Activated naive CD4-positive, alpha-beta T cell treated with anti-CD3 and anti-CD28 coated beads, Interleukin-2, amount 50 U/mL, for 24 hours (primary cell): ENCODE data around the gene MORN1.
"Not testable (repeated sequence)": the region's sequence is repeated elsewhere in the genome, so short reads cannot be mapped to it uniquely, and the experiment has no call there.

ENCODE experiments used
- H3K27ac Mint-ChIP-seq: one replicate; pipeline ENCODE4 v1.8.0; 2021; ENCODE audit warnings: mild to moderate bottlenecking, mixed read lengths
- H3K27me3 Mint-ChIP-seq: one replicate; pipeline ENCODE4 v1.8.0; 2021; ENCODE audit warnings: mixed read lengths
- H3K36me3 Mint-ChIP-seq: one replicate; pipeline ENCODE4 v1.8.0; 2021; ENCODE audit warnings: mixed read lengths
- H3K4me1 Mint-ChIP-seq: one replicate; pipeline ENCODE4 v1.8.0; 2021; ENCODE audit warnings: mixed read lengths
- H3K4me3 Mint-ChIP-seq: one replicate; pipeline ENCODE4 v1.8.0; 2021; ENCODE audit warnings: mild to moderate bottlenecking, mixed read lengths
- H3K9me3 Mint-ChIP-seq: one replicate; pipeline ENCODE4 v1.8.0; 2021; ENCODE audit warnings: mixed read lengths

Gene MORN1

DNA sequence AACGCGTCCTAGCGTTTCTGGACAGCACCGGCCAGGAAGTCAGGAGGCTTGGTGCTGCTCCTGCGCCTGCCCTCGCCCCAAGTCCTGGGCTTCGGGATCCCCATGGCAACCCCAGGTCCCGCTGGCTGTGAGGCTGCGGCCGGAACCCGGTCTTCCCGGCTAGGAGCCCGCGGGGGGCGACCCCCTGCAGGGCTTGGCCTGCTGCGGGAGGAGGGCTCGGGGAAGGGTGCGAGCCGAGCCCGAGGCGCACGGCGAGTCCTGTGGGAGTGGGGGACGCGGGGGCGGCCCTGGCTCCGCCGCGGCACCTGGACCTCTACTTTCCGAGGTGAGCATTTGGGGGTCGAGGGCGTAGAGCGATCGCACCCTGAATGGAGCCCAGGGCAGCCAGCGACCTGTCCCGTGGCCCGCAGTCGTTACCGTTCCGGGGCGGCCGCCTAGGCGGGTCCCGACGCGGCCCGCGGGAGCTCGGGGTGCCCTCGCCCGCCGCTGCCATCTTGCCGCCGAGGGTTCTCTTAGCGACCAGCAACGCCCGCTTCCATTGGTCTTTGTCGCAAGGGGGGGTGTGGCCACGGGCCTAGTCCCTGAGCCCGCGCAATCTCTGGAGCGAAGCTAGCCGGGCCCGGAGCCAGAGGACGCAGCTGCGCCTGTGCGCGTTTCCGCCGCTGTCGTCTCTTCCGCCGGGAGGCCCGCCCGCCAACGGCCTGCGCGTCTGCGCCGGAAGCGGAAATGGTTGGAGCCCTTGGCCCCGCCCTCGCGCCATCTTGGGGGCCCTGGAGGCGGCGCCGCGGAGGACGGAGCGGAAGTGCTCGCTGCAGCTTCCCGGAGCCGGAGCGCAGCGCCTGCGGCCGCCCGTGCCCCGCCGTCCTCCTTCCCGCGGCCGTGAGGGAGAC lies at the start of gene MORN1, which contains the start of gene RER1:
TSS of gene MORN1 (minus strand) at position 514 of the 890 bp plus-strand sequence. CDS start at position 493, 21 bp downstream.
TSS of gene RER1 (plus strand) at position 801 of the 890 bp plus-strand sequence. CDS start 3,950 bp downstream, outside the sequence.
- Mint-ChIP-seq H3K4me1 (peaks cover 36% of the 10 kb centered on the region), H3K4me3 (peak within 1 kb of the TSS; percentile 92), H3K9me3 (no peaks in the 10 kb centered on the region), H3K27ac (peak within 1 kb of the TSS; percentile 92), H3K36me3 (peaks cover 1% of the 10 kb centered on the region), H3K27me3 (no peaks in the 10 kb centered on the region)

- not testable (repeated sequence) for H3K27ac Mint-ChIP-seq, H3K27me3 Mint-ChIP-seq, H3K4me1 Mint-ChIP-seq, H3K9me3 Mint-ChIP-seq, H3K36me3 Mint-ChIP-seq, H3K4me3 Mint-ChIP-seq
These were observed 49.0 kb upstream of the MORN1 start for GRCh38 chr1:2440346-2440745.

DNA sequence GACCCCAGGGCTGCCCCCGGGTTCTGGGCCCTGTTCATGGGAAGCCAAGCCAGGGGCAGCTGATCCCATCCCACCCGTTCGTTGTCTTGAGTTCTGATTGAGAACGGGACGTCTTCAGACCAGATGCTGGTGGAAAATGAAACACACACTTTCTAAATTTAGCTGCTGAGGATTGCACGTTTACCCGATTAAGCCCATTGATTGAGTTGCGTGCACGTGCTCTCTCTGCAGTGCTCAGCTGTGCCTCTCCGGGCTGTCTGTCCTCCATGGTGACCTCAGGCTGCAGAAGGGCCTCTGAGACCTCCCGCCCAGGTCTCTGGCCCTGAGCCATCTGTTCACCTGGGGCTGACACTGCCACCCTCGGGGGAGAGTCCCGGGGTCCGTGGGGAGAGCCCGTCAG lies 48.0 kb upstream of the MORN1 start:
- Mint-ChIP-seq H3K27me3 (no peaks in the 10 kb centered on the region), H3K4me3 (no peak overlapping the region), H3K9me3 (no peaks in the 10 kb centered on the region), H3K27ac (no peak overlapping the region), H3K4me1 (no peaks in the 10 kb centered on the region), H3K36me3 (no peaks in the 10 kb centered on the region)

DNA sequence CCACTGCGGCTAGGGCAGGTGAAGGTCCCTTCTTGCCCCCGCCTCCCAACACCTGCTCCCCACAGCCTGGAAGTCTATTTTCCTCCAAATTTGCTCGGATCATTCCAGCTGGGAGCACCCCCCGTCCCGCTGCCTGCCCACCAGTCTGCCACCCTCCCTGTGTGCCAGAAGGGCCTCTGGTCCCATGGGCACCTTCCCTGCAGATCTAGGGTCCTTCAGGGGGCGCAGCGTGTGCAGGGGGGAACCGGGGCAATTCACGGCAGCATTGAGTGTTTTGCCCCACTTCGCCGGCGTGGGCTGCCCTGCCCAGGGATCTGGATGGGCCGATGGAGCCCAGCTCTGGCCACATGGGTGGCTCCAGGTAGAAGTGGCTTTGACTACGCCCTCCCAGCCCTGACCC lies 47.3 kb upstream of the MORN1 start:
- H3K27ac Mint-ChIP-seq: no peak overlapping the region
- no peaks in the 10 kb centered on the region for H3K9me3 Mint-ChIP-seq
- no peaks in the 10 kb centered on the region for H3K4me1 Mint-ChIP-seq
- H3K36me3 Mint-ChIP-seq: no peaks in the 10 kb centered on the region
- H3K27me3 Mint-ChIP-seq: no peaks in the 10 kb centered on the region
- H3K4me3 Mint-ChIP-seq: no peak overlapping the region

DNA sequence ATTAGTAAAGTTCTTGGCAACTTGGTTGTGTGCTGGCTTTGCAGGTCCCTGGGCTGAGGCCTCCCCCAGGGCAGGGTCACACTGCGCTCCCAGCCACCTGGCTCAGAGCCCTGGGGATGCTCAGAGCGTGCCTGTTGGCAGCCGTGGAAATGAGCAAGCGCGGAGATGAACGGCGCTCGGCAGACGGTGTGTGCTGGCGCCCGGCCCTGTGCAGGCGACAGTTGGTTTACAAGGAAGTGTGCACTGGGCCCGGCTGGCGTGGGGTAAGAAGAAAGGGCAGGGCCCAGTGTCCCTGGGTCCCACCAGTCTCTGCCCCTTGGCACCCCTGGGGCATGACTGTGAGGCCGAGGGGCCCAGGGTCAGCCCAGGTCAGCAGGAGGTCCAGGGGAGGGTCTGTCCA lies 46.7 kb upstream of the MORN1 start:
- Mint-ChIP-seq H3K36me3 (no peaks in the 10 kb centered on the region), H3K27me3 (no peaks in the 10 kb centered on the region), H3K9me3 (no peaks in the 10 kb centered on the region), H3K27ac (no peak overlapping the region), H3K4me1 (no peaks in the 10 kb centered on the region), H3K4me3 (no peak overlapping the region)

GRCh38 chr1:2437617-2438016 lies 46.3 kb upstream of the MORN1 start:
- Mint-ChIP-seq H3K36me3 (no peaks in the 10 kb centered on the region), H3K27ac (no peak overlapping the region), H3K9me3 (no peaks in the 10 kb centered on the region), H3K4me3 (no peak overlapping the region), H3K27me3 (no peaks in the 10 kb centered on the region), H3K4me1 (no peaks in the 10 kb centered on the region)

DNA sequence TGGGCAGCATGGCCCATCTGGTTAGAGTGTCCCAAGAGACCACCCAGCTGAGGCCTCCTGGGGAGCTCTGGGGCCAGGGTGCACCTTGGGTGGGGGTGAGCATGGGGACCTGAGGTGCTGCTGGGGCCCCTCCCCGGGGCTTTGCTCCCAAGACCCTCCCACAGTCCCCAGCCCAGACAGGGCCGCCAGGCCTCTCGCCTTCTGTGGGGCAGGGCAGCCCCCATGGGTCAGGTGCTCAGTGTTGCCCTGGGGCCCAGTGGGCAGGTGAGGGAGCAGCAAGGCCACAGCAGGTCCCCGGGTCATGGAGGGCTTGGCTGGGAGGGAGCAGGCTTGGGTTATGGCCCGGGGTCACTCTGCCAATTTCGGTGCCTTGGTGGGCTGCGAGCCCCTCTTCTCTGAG lies 45.5 kb upstream of the MORN1 start:
- Mint-ChIP-seq H3K4me3 (no peak overlapping the region), H3K4me1 (no peaks in the 10 kb centered on the region), H3K27ac (no peak overlapping the region), H3K9me3 (no peaks in the 10 kb centered on the region), H3K36me3 (no peaks in the 10 kb centered on the region), H3K27me3 (no peaks in the 10 kb centered on the region)

GRCh38 chr1:2435746-2436355 lies 44.5 kb upstream of the MORN1 start:
- Mint-ChIP-seq H3K27ac (no peak overlapping the region), H3K36me3 (no peaks in the 10 kb centered on the region), H3K4me3 (no peak overlapping the region), H3K27me3 (no peaks in the 10 kb centered on the region), H3K4me1 (no peaks in the 10 kb centered on the region), H3K9me3 (no peaks in the 10 kb centered on the region)

DNA sequence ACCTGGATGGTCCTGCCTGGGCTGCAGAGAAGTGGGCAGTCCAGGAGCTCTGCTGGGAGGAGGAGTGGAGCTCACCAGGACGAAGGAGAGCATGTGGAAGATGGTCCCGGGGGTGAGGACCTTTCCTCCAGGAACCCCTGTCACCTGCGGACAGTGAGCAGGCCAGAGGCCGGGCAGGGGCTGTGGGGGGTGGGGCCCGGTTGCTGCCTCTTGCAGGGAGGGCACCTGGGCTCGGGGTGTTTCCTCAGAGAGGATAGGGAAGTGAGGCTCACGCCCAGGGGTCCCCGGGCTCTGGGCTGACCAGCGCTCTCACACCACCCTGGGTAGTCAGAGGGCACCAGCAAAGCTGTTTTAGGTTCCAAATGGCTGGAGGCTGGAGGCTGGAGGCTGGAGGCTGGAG lies 43.7 kb upstream of the MORN1 start:
- no peak overlapping the region for H3K27ac Mint-ChIP-seq
- H3K36me3 Mint-ChIP-seq: no peaks in the 10 kb centered on the region
- H3K4me1 Mint-ChIP-seq: no peaks in the 10 kb centered on the region
- H3K4me3 Mint-ChIP-seq: no peak overlapping the region
- H3K9me3 Mint-ChIP-seq: no peaks in the 10 kb centered on the region
- no peaks in the 10 kb centered on the region for H3K27me3 Mint-ChIP-seq

- Mint-ChIP-seq H3K4me3 (no peak overlapping the region), H3K9me3 (no peaks in the 10 kb centered on the region), H3K4me1 (no peaks in the 10 kb centered on the region), H3K36me3 (no peaks in the 10 kb centered on the region), H3K27ac (no peak overlapping the region), H3K27me3 (no peaks in the 10 kb centered on the region)
These were observed 42.7 kb upstream of the MORN1 start for GRCh38 chr1:2433936-2434655.

DNA sequence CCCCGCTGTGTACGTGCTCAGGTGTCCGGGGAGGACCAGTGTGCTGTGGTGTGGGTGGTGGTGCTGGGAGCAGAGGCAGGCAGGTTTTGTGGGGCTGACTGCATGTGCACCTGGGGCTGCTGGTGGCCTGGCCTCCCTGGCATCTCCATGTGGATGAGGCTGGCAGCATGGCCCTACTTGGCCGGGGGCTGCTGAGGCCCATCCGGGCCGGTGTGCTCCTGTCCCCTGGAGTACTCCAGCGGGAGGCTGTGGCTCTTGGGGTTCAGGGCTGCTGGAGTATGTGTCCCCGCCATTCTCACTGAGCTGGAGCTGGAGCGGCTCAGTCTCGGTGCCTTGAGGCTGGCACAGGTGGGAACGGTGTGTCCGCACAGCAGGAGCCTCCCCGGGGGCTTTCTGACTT lies 41.8 kb upstream of the MORN1 start:
- Mint-ChIP-seq H3K4me3 (no peak overlapping the region), H3K27me3 (no peaks in the 10 kb centered on the region), H3K9me3 (no peaks in the 10 kb centered on the region), H3K4me1 (no peaks in the 10 kb centered on the region), H3K36me3 (no peaks in the 10 kb centered on the region), H3K27ac (no peak overlapping the region)

DNA sequence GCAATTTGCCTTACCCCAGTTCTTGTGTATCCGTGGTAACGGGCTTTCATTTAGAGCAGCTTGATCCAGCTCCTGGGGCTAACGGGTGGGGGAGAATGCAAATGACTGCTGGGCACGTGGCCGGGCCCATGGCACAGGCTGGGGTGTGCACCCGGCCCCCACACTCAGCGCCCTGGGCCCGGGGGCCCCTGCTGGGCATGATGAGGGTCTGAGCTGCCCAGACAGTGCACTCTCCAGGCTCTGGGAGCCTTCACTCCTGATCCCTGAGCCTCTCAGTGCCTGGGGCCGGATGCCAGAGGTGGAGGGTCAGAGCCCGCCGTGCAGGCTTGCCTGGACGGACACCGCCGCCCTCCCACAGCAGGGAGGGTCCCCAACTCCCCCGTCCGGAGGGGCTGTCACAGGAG lies 41.1 kb upstream of the MORN1 start:
- H3K36me3 Mint-ChIP-seq: no peaks in the 10 kb centered on the region
- H3K4me3 Mint-ChIP-seq: no peak overlapping the region
- H3K4me1 Mint-ChIP-seq: no peaks in the 10 kb centered on the region
- no peaks in the 10 kb centered on the region for H3K27me3 Mint-ChIP-seq
- no peak overlapping the region for H3K27ac Mint-ChIP-seq
- no peaks in the 10 kb centered on the region for H3K9me3 Mint-ChIP-seq

GRCh38 chr1:2431518-2431917 lies 40.2 kb upstream of the MORN1 start:
- no peaks in the 10 kb centered on the region for H3K27me3 Mint-ChIP-seq
- no peak overlapping the region for H3K4me3 Mint-ChIP-seq
- no peaks in the 10 kb centered on the region for H3K36me3 Mint-ChIP-seq
- H3K9me3 Mint-ChIP-seq: no peaks in the 10 kb centered on the region
- no peaks in the 10 kb centered on the region for H3K4me1 Mint-ChIP-seq
- no peak overlapping the region for H3K27ac Mint-ChIP-seq

DNA sequence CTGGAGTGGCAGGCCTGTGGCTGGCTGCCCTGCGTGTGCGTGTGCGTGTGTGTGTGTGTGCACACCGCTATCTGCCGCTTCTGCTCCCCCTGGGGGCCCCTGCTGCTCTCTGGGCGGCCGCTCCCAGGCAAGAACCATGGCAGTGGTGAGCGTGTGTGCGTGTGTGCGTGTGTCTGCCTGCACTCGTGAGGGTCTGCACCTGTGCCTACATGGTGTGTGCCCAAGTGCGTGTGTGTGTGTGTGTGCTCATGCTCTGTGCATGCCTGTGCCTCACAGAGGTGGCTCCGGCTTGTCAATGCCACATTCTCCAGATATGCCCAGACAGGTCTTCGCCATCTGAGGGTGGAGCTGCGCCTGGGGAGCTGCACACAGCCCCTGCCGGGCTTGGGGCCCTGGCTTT lies 39.7 kb upstream of the MORN1 start:
- H3K36me3 Mint-ChIP-seq: no peaks in the 10 kb centered on the region
- H3K27me3 Mint-ChIP-seq: no peaks in the 10 kb centered on the region
- H3K4me1 Mint-ChIP-seq: no peaks in the 10 kb centered on the region
- H3K4me3 Mint-ChIP-seq: no peak overlapping the region
- H3K27ac Mint-ChIP-seq: no peak overlapping the region
- H3K9me3 Mint-ChIP-seq: no peaks in the 10 kb centered on the region

DNA sequence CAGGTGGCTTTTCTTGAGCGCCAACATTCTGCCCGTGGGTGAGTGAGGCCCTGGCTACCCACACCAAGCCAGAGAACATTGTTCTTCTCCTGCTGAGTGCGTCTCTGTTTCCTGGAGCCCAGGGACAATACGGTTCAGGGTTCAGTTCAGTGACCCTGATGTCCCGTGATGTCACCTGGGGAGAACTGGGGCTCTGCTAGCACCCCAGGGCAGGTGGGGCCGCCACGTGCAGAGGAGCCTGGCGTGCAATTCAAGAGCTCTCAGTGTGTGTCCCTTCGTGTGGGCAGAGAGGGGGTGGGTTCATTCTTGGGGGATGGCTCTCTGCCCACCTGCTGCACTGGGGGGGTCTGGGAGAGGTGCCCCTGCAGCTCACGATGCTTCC lies 39.2 kb upstream of the MORN1 start:
- Mint-ChIP-seq H3K4me1 (no peaks in the 10 kb centered on the region), H3K9me3 (no peaks in the 10 kb centered on the region), H3K4me3 (no peak overlapping the region), H3K27me3 (no peaks in the 10 kb centered on the region), H3K36me3 (no peaks in the 10 kb centered on the region), H3K27ac (no peak overlapping the region)
